Activated CD4-positive, alpha-beta T cell treated with anti-CD3 and anti-CD28 coated beads, Interleukin-2, amount 50 U/mL, for 48 hours (primary cell): ENCODE data around the gene KLK2.

Experiments used
- DNase-seq, 2 experiments: peaks; one replicate each; pipeline ENCODE4 v3.0.0-alpha.2; 2020

KLK2 gene

DNA sequence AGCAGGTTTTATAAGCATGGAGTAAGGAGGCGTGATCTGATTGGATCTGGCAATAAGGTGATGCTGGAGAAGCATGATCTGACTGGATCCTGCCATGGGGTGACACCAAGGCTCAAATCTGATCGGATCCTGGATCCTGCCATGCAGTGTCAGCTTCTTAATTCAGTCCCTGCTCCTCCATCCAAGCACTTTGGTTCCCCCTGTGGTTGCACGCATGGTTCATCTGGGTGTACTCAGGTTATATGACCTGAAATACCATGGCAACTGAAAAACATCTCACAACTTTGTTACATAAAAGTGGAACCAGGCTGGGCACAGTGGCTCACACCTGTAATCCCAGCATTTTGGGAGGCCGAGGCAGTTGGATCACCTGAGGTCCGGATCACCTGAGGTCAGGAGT, 55.6 kb downstream of the KLK2 start:
- no peak for DNase-seq
